CD8-positive, alpha-beta memory T cell (primary cell): ENCODE results near the gene CDK19. TPM values are rescaled to one million over a fixed set of nuclear protein-coding genes. Genes with fewer than 3 reads are reported as not detected.
"Not testable (repeated sequence)": the region's sequence is repeated elsewhere in the genome, so short reads cannot be mapped to it uniquely, and the experiment has no call there.

ENCODE experiments used
- CTCF ChIA-PET: fragments of 350-600 bp; sonication (Branson Sonifier 250); formaldehyde crosslinking; loops from one replicate; lab custom pipeline; 2021; ENCODE audit warnings: antibody characterized with exemption; lab: Charles Lee
- POLR2A ChIA-PET: fragments of 350-600 bp; sonication (Branson Sonifier 250); formaldehyde crosslinking; loops from one replicate; lab custom pipeline; 2021; ENCODE audit warnings: antibody characterized with exemption; lab: Charles Lee
- DNase-seq, 5 donors: peaks; one replicate each; pipeline versions ENCODE4 v3.0.0 to v3.0.0-alpha.2; 2020 to 2022; ENCODE audit warnings: mixed read lengths in 1 of 5
- H3K27ac ChIP-seq: one replicate; pipeline ENCODE4 v1.7.0; 2013; ENCODE audit warnings: low read depth, mild to moderate bottlenecking, low read length, moderate library complexity
- H3K27me3 ChIP-seq: 2 replicates; pipeline ENCODE4 v1.7.0; 2013; ENCODE audit warnings: low read length, mild to moderate bottlenecking; ENCODE audit not compliant: insufficient read depth, poor library complexity, severe bottlenecking
- H3K36me3 ChIP-seq: 2 replicates; pipeline ENCODE4 v1.7.0; 2013; ENCODE audit warnings: mild to moderate bottlenecking, low read length, moderate library complexity; ENCODE audit not compliant: insufficient read depth
- H3K4me1 ChIP-seq: 2 replicates; pipeline ENCODE4 v1.7.0; 2013; ENCODE audit warnings: mild to moderate bottlenecking, low read length, moderate library complexity; ENCODE audit not compliant: insufficient read depth
- H3K4me3 ChIP-seq: 2 replicates; pipeline ENCODE4 v1.7.0; 2013; ENCODE audit warnings: mild to moderate bottlenecking, low read length
- H3K9me3 ChIP-seq: 2 replicates; pipeline ENCODE4 v1.7.0; 2013; ENCODE audit warnings: mild to moderate bottlenecking, low read length
- H3K27ac Mint-ChIP-seq, 8 donors: one replicate each; pipeline ENCODE4 v1.8.0; 2020 to 2021; ENCODE audit warnings: mixed read lengths in 8 of 8, mild to moderate bottlenecking in 6 of 8, inconsistent platforms in 3 of 8, moderate library complexity in 3 of 8
- H3K27me3 Mint-ChIP-seq, 2 donors: one replicate each; pipeline ENCODE4 v1.8.0; 2020 to 2021; ENCODE audit warnings: mixed read lengths in 2 of 2, mild to moderate bottlenecking in 1 of 2, moderate library complexity in 1 of 2
- H3K36me3 Mint-ChIP-seq, 3 donors: one replicate each; pipeline ENCODE4 v1.8.0; 2020 to 2021; ENCODE audit warnings: mixed read lengths in 3 of 3, inconsistent platforms in 1 of 3, mild to moderate bottlenecking in 1 of 3
- H3K4me1 Mint-ChIP-seq, 3 donors: one replicate each; pipeline ENCODE4 v1.8.0; 2020 to 2021; ENCODE audit warnings: mixed read lengths in 3 of 3, inconsistent platforms in 1 of 3, mild to moderate bottlenecking in 1 of 3
- H3K4me3 Mint-ChIP-seq, 7 donors: one replicate each; pipeline ENCODE4 v1.8.0; 2020 to 2021; ENCODE audit warnings: mixed read lengths in 7 of 7, mild to moderate bottlenecking in 6 of 7, moderate library complexity in 4 of 7, inconsistent platforms in 2 of 7
- H3K9me3 Mint-ChIP-seq, 5 donors: one replicate each; pipeline ENCODE4 v1.8.0; 2020 to 2022; ENCODE audit warnings: mixed read lengths in 5 of 5, mild to moderate bottlenecking in 3 of 5, moderate library complexity in 2 of 5, inconsistent platforms in 1 of 5
- polyA plus RNA-seq: library from polyadenylated mRNA; unstranded; fragments of 300-500 nt; fragmentation: Illumina TruSeq; gene quantifications from one replicate; pipeline ENCODE4 v1.2.3, GENCODE V29; 2021
- total RNA-seq, 2 experiments: library from RNA; stranded (reverse); gene quantifications; one replicate each; pipeline ENCODE4 v1.2.3, GENCODE V29; 2021

CDK19 gene
- total and polyA plus RNA-seq, 3 experiments from 2014 or later = 2.1 to 9.1 (median 8.4) TPM

DNA sequence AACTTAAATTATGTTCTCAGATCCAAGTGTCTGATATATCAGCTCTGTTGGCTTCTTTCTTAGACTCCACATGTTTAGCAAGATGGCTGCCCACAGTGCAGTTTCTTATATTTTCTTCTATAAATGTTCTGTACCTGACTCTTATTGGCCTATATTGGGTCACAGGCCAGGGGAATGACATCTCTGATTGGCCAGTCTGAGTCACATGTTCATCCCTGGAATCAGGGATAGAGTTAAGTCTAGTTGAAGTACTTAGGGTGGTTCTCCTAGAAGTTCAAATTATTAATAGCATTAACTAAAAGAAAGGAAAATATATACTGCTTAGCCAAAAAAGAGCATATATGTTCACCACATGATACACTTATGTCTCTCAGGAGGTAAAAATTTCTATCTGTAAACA is 233.6 kb downstream of the CDK19 start:
- Histone ChIP-seq H3K4me1 (no peaks in the 10 kb centered on the region), H3K27ac (no peak overlapping the region), H3K27me3 (no peaks in the 10 kb centered on the region), H3K9me3 (no peaks in the 10 kb centered on the region), H3K36me3 (no peaks in the 10 kb centered on the region), H3K4me3 (no peak overlapping the region)
- Mint-ChIP-seq H3K27ac (no peak overlapping the region), H3K4me3 (no peak overlapping the region), H3K36me3 (peaks cover 0 to 20% (median 0%) of the 10 kb centered on the region in 3 donors), H3K4me1 (no peaks in the 10 kb centered on the region), H3K9me3 (peaks cover 0 to 8% (median 5%) of the 10 kb centered on the region in 5 donors), H3K27me3 (peaks cover 0 to 4% of the 10 kb centered on the region in 2 donors)
- ChIA-PET CTCF (no interaction called here), POLR2A (no interaction called here)
- DNase-seq = no peak

DNA sequence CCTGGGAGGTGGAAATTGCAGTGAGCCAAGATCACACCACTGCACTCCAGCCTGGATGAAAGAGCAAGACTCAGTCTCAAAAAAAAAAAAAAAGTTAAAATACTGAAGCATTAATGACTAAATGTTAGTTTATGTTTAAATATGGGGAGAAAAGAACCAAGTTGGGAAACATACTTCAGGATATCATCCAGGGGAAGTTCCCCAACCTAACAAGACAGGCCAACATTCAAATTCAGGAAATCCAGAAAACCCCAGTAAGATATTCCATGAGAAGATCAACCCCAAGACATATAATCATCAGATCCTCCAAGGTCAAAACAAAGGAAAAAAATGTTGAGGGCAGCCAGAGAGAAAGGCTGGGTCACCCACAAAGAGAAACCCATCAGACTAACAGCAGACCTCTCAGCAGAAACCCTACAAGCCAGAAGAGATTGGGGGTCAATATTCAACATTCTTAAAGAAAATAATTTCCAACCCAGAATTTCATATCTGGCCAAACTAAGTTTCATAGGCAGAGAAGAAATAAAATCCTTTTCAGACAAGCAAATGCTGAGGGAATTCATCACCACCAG is 237.6 kb downstream of the CDK19 start:
- H3K4me3 ChIP-seq, H3K4me3 Mint-ChIP-seq, H3K27me3 ChIP-seq, CTCF ChIA-PET, H3K4me1 ChIP-seq, H3K36me3 ChIP-seq, H3K9me3 Mint-ChIP-seq, H3K4me1 Mint-ChIP-seq, H3K27ac Mint-ChIP-seq, H3K27ac ChIP-seq, DNase-seq, POLR2A ChIA-PET, H3K27me3 Mint-ChIP-seq, H3K9me3 ChIP-seq: not testable (repeated sequence)
- peaks cover 0 to 22% (median 0%) of the 10 kb centered on the region in 3 donors for H3K36me3 Mint-ChIP-seq

DNA sequence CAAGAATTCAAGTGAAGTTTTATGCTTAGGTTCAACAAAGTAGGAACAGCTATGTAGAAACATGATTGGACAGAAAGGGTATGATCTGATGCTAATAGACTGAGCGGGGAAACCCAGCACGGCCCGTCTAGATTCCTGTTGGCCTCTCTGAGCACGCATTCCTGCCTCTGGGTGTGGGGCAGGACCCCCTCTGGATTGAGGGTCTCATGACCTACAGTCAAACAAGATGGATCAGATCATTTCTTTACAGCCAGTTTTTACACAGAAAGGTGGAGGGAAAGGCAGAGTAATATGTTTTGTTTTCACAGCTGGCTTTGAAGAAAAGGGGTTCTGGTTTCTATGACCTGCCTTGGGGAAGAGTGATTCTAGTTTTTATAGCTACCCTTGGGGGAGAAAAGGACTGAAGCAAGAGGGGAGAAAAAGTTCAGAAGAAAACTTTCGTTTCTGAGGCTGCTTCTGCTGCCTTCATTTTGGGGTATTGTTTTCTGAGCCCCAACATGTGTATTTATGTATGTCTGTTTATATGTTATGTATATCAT is 239.3 kb downstream of the CDK19 start:
- Mint-ChIP-seq H3K27me3 (peaks cover 4 to 5% of the 10 kb centered on the region in 2 donors), H3K27ac (no peak overlapping the region), H3K4me1 (no peaks in the 10 kb centered on the region), H3K9me3 (peaks cover 0 to 8% (median 5%) of the 10 kb centered on the region in 5 donors), H3K36me3 (peaks cover 0 to 22% (median 0%) of the 10 kb centered on the region in 3 donors), H3K4me3 (no peak overlapping the region)
- H3K36me3 ChIP-seq = no peaks in the 10 kb centered on the region
- ChIA-PET POLR2A (no interaction called here), CTCF (no interaction called here)
- no peaks in the 10 kb centered on the region for H3K27me3 ChIP-seq
- H3K27ac ChIP-seq = no peak overlapping the region
- DNase-seq = no peak
- H3K9me3 ChIP-seq = no peaks in the 10 kb centered on the region
- no peaks in the 10 kb centered on the region for H3K4me1 ChIP-seq
- H3K4me3 ChIP-seq = no peak overlapping the region

DNA sequence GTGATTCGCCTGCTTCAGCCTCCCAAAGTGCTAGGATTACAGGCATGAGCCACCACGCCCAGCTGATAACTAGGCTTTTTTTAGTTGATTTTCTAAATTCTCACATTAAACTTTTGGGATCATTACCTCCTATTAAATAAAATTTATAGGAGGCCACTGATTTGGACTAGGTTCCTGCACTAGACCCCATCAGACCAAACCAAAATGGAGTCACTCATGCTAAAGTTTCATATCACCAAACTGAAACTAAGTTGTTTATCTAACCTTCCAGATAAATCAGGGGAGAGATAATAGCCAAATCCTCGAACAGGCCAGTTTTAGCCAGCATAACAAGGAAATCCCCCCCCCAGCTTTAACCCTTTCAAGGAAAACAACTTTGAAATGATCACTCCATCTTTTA is 240.5 kb downstream of the CDK19 start:
- Mint-ChIP-seq H3K4me3 (no peak overlapping the region), H3K4me1 (no peaks in the 10 kb centered on the region), H3K36me3 (peaks cover 0 to 22% (median 0%) of the 10 kb centered on the region in 3 donors), H3K27me3 (peaks cover 4 to 5% of the 10 kb centered on the region in 2 donors), H3K27ac (no peak overlapping the region), H3K9me3 (peaks cover 0 to 8% (median 5%) of the 10 kb centered on the region in 5 donors)
- CTCF ChIA-PET = interaction anchor here (0.6 kb wide), 1 partner anchor 288 kb away, joined by 3 read pairs; no protein-coding TSS in a partner anchor
- Histone ChIP-seq H3K27me3 (no peaks in the 10 kb centered on the region), H3K4me3 (no peak overlapping the region), H3K9me3 (no peaks in the 10 kb centered on the region), H3K36me3 (no peaks in the 10 kb centered on the region), H3K4me1 (no peaks in the 10 kb centered on the region), H3K27ac (no peak overlapping the region)
- POLR2A ChIA-PET = no interaction called here
- DNase-seq = no peak

DNA sequence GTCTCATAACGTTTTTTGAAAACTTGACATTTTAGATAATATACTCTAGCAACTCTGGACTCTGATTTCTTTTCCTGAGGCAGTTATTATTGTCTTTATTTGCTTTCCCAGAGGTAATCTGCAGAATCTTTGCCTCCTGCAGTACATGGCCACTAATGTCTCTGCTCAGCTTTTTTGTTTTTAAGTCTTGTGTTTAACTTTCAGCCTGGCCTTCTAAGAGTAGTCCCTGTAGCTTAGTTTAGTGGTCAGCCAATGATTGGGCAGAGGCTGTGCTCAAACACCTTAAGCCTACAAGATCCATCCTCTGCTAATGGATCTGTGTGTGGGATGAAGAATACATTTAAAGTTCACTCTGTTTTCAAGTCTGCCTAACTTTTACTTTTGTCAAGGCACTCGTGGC is 241.7 kb downstream of the CDK19 start:
- H3K27me3 Mint-ChIP-seq = peaks cover 4 to 5% of the 10 kb centered on the region in 2 donors
- peaks cover 0 to 2% (median 0%) of the 10 kb centered on the region in 3 donors for H3K4me1 Mint-ChIP-seq
- no peak for DNase-seq
- H3K36me3 ChIP-seq = no peaks in the 10 kb centered on the region
- H3K36me3 Mint-ChIP-seq = peaks cover 0 to 14% (median 0%) of the 10 kb centered on the region in 3 donors
- H3K9me3 ChIP-seq = no peaks in the 10 kb centered on the region
- no peak overlapping the region for H3K4me3 ChIP-seq
- ChIA-PET POLR2A (interaction anchor here (1.0 kb wide), 1 partner anchor 15 kb away, joined by 3 read pairs; no protein-coding TSS in a partner anchor), CTCF (no interaction called here)
- no peaks in the 10 kb centered on the region for H3K4me1 ChIP-seq
- H3K9me3 Mint-ChIP-seq = peaks cover 0 to 3% (median 0%) of the 10 kb centered on the region in 5 donors
- H3K27ac Mint-ChIP-seq = peak overlapping the region in 1 of 8 donors; percentile 74
- no peak overlapping the region for H3K27ac ChIP-seq
- H3K4me3 Mint-ChIP-seq = no peak overlapping the region
- no peaks in the 10 kb centered on the region for H3K27me3 ChIP-seq

DNA sequence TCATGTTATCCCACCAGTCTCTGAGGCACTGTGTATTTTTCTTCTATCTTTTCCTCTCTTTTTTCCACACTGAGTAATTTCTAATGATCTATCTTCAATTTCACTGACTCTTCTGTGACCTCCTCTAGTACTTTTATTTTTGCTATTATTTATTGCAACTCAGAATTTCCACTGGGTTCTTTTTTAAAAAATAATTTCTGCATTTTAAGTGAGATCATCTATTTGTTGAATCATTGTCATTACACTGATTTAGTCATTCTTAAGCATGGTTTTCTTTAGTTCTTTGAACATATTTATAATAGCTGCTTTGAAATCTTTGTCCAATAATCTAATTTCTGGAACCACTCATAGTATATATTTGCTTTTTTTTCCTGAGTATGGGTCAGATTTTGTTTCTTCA is 242.1 kb downstream of the CDK19 start:
- Mint-ChIP-seq H3K4me3 (no peak overlapping the region), H3K27ac (no peak overlapping the region), H3K9me3 (peaks cover 0 to under 1% (median 0%) of the 10 kb centered on the region in 5 donors), H3K36me3 (peaks cover 0 to 10% (median 0%) of the 10 kb centered on the region in 3 donors), H3K27me3 (peaks cover 4 to 5% of the 10 kb centered on the region in 2 donors), H3K4me1 (peaks cover 1 to 5% (median 3%) of the 10 kb centered on the region in 3 donors)
- no peaks in the 10 kb centered on the region for H3K27me3 ChIP-seq
- ChIA-PET CTCF (no interaction called here), POLR2A (interaction anchor here (1.0 kb wide), 1 partner anchor 15 kb away, joined by 3 read pairs; no protein-coding TSS in a partner anchor)
- H3K4me1 ChIP-seq = no peaks in the 10 kb centered on the region
- no peak overlapping the region for H3K27ac ChIP-seq
- H3K4me3 ChIP-seq = no peak overlapping the region
- no peaks in the 10 kb centered on the region for H3K36me3 ChIP-seq
- DNase-seq = no peak
- no peaks in the 10 kb centered on the region for H3K9me3 ChIP-seq

DNA sequence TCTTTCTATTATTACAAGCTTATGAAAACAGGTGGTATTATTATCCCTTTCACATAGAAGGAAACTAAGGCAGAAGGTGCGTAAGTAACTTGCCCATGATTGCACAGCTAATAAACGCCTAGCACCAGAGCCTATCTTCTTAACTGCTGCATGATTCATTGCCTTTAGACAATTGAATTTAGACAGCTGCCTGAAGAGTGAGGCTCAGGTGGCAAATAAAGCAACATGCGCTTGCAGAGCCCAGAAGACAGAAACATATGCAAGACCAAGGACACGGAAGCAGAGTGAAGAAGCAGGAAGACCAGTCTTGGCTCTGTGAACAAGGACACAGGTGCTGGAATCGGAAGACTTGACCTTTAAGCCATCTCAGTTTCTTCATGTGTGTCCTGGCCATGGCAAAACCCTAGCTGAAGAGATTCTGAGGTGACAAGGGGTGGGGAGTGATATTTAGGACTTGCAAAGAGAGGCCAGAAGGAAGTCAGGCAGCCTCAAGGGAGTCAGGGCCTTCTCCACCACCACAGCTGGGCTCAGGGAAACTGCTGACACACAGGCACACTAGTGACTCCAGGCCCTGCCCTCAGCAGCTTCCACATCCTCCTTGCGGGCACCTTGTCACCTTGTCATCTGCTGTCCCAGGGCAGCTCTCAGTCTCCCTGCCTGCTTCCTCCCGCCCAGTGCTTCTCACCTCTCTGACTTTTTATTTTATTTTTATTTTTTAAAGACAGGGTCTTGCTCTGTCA is 247.1 kb downstream of the CDK19 start:
- Histone ChIP-seq H3K27me3 (no peaks in the 10 kb centered on the region), H3K9me3 (no peaks in the 10 kb centered on the region), H3K4me1 (no peaks in the 10 kb centered on the region), H3K36me3 (no peaks in the 10 kb centered on the region), H3K27ac (no peak overlapping the region), H3K4me3 (no peak overlapping the region)
- H3K27me3 Mint-ChIP-seq = no peaks in the 10 kb centered on the region
- H3K4me1 Mint-ChIP-seq = peaks cover 4 to 7% (median 7%) of the 10 kb centered on the region in 3 donors
- H3K36me3 Mint-ChIP-seq = no peaks in the 10 kb centered on the region
- DNase-seq = no peak
- H3K27ac Mint-ChIP-seq = peak overlapping the region in 5 of 8 donors; percentile 4 to 95 (median 52)
- H3K4me3 Mint-ChIP-seq = no peak overlapping the region
- no peaks in the 10 kb centered on the region for H3K9me3 Mint-ChIP-seq
- ChIA-PET CTCF (no interaction called here), POLR2A (no interaction called here)
